Mucosa of descending colon (tissue), 3 donors: ENCODE measurements around the gene ZNF135. TPM values are rescaled to one million over a fixed set of nuclear protein-coding genes. Genes with fewer than 3 reads are reported as not detected.

Experiments
- ATAC-seq: fragments of 200-7000 bp; cut with Tn5 transposase; one replicate; pipeline ENCODE4 v1.9.1; 2020; ENCODE audit warnings: mild to moderate bottlenecking, moderate library complexity
- DNase-seq, 3 donors: peaks; one replicate each; pipeline ENCODE4 v3.0.0-alpha.2; 2020
- H3K36me3 ChIP-seq: fragments of 200-600 bp; one replicate; pipeline ENCODE4 v1.8.0; 2021; ENCODE audit warnings: low read depth, mild to moderate bottlenecking
- H3K4me1 ChIP-seq: fragments of 200-600 bp; one replicate; pipeline ENCODE4 v1.8.0; 2021; ENCODE audit warnings: low read depth, mild to moderate bottlenecking
- H3K4me3 ChIP-seq: fragments of 200-600 bp; one replicate; pipeline ENCODE4 v1.8.0; 2021; ENCODE audit warnings: mild to moderate bottlenecking
- H3K9me3 ChIP-seq: fragments of 200-600 bp; one replicate; pipeline ENCODE4 v1.8.0; 2021; ENCODE audit warnings: mild to moderate bottlenecking
- CTCF ChIP-seq: fragments of 200-600 bp; IDR thresholded peaks from one replicate; pipeline ENCODE4 v1.8.0; 2022; ENCODE audit warnings: antibody characterized with exemption, mild to moderate bottlenecking
- intact Hi-C, 2 donors: fragments of 100-400 bp; cut with DNase I in 1 of 2; cut with micrococcal nuclease in 1 of 2; formaldehyde crosslinking; loops; one replicate each; pipeline versions ENCODE4 v1.11.0 to v1.11.1; 2022; cut with DNase I, micrococcal nuclease
- total RNA-seq, 3 donors: library from RNA; stranded (reverse); fragmentation: NEBNext Ultra II Directional in 2 of 3; extraction: Animal tissue kit (Norgen Biotek cat#: 25700) in 2 of 3; gene quantifications; one replicate each; pipeline versions ENCODE4 v1.2.1 to v1.2.4, GENCODE V29; 2021 to 2023
- donor health status: DM: no; HTN: no; CAD: no; lungs with moderate emphysema.
- donor health status: DM: no; HTN: no; CAD: no.
- donor health status: DM: no; HTN: yes; CAD: no.

The ZNF135 gene
- total RNA-seq, 3 donors from 2014 or later = 1.3 to 5.8 (median 2.2) TPM

DNA sequence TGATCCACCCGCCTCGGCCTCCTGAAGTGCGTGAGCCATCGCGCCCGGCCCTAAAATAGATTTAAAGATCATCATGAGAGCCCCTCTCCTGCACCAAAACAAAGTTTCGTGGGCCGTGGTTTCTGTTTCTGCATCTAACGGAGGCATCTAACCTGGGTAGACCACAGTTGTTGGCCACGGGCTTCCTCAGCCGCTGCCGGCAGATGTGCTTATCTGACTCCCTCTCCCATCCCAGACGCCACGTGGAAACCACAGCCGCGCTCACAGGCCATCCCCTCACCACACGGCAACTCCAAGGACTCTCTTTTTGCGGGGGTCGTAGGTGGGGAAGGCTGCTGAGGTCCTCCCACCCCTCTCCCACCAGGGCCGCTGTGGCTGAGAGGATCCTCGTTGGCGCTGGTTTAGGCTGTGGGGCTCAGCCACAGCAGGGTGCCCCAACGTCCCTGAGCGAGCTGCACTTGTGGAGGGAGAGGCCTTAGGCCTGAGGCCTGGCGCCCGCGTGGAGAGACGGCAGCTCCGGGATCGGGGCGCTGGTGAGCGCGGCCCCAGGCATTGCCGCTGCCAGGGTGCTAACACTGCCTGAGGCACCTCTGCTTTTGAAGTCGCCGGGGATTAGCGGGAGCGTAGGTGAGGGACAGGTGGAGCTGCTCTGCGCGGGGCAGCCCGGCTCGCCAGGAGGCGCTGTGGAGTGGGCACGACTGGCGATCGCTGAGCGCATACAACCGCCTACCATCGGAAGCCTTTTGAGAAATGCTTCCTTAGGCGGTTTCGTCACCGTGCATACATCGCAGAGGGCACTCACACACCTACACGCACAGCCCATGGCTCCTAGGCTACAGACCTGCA is 16.4 kb upstream of the ZNF135 start:
- intact Hi-C loops = no loop called here
- Histone ChIP-seq H3K4me1 (no peaks in the 10 kb centered on the region), H3K9me3 (peaks cover 86% of the 10 kb centered on the region), H3K36me3 (no peaks in the 10 kb centered on the region), H3K4me3 (no peak overlapping the region)
- no peak for TF ChIP-seq CTCF
- DNase-seq = no peak
- ATAC-seq = no peak

DNA sequence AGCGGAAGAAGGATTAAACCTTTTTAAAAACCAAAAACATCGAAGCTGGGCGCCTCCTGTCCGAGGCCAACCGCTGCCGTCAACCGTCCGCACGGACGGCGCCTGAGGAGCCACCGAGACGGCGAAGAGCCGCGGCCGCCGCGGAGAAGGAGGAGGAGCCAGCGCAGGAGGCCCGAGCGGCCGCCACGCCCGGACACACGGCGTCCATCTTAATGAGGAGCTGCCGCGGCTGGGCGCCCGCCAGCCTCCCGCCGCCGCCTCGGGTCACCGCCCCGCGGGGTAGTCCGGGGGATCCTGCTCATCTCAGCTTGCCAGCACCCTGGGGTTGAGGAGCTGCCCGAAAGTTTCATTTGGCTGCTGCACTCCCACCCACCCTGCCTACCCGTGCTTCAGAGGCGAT is 14.7 kb upstream of the ZNF135 start:
- DNase-seq (no peak), ATAC-seq (no peak)
- Histone ChIP-seq H3K4me1 (no peaks in the 10 kb centered on the region), H3K36me3 (no peaks in the 10 kb centered on the region), H3K9me3 (peaks cover 93% of the 10 kb centered on the region), H3K4me3 (no peak overlapping the region)
- intact Hi-C loops = no loop called here
- no peak for TF ChIP-seq CTCF

GRCh38 chr19:58044886-58045285 is 14.2 kb upstream of the ZNF135 start:
- DNase-seq (no peak), ATAC-seq (no peak)
- intact Hi-C loops = no loop called here
- TF ChIP-seq CTCF = no peak
- Histone ChIP-seq H3K9me3 (peaks cover 97% of the 10 kb centered on the region), H3K36me3 (no peaks in the 10 kb centered on the region), H3K4me1 (no peaks in the 10 kb centered on the region), H3K4me3 (no peak overlapping the region)

- TF ChIP-seq CTCF = no peak
- intact Hi-C loops = no loop called here
- peaks cover 97% of the 10 kb centered on the region for H3K9me3 ChIP-seq
- H3K4me3 ChIP-seq = no peak overlapping the region
- H3K36me3 ChIP-seq = no peaks in the 10 kb centered on the region
- DNase-seq (no peak), ATAC-seq (no peak)
- H3K4me1 ChIP-seq = no peaks in the 10 kb centered on the region
Measured at GRCh38 chr19:58045411-58046050, 13.6 kb upstream of the ZNF135 start.

- H3K9me3 ChIP-seq = peaks cover 97% of the 10 kb centered on the region
Measured at GRCh38 chr19:58046856-58047255, 12.2 kb upstream of the ZNF135 start.

More at GRCh38 chr19:58046856-58047255, 12.2 kb upstream of the ZNF135 start:
- intact Hi-C loops = no loop called here
- DNase-seq (no peak), ATAC-seq (no peak)
- Histone ChIP-seq H3K4me3 (no peak overlapping the region), H3K36me3 (no peaks in the 10 kb centered on the region), H3K4me1 (no peaks in the 10 kb centered on the region)
- TF ChIP-seq CTCF = no peak
